GM18951 (cell line): ENCODE data around the gene CCR5.
"Not testable (repeated sequence)": the region's sequence is repeated elsewhere in the genome, so short reads cannot be mapped to it uniquely, and the experiment has no call there.

ENCODE experiments used
- POLR2A ChIP-seq: IDR thresholded peaks from 4 replicates; pipeline ENCODE4 v1.6.1; 2011; ENCODE audit warnings: mild to moderate bottlenecking; ENCODE audit not compliant: insufficient read length, insufficient read depth; ENCODE audit errors: extremely low read depth
- in situ Hi-C: fragments of 300-500 bp; cut with MboI; formaldehyde crosslinking; loops from one replicate; pipeline ENCODE4 v1.12.0; 2022; ENCODE audit warnings: low sequenced_read_pairs, mixed read lengths, inconsistent platforms; ENCODE audit not compliant: unreplicated experiment

Gene CCR5

DNA sequence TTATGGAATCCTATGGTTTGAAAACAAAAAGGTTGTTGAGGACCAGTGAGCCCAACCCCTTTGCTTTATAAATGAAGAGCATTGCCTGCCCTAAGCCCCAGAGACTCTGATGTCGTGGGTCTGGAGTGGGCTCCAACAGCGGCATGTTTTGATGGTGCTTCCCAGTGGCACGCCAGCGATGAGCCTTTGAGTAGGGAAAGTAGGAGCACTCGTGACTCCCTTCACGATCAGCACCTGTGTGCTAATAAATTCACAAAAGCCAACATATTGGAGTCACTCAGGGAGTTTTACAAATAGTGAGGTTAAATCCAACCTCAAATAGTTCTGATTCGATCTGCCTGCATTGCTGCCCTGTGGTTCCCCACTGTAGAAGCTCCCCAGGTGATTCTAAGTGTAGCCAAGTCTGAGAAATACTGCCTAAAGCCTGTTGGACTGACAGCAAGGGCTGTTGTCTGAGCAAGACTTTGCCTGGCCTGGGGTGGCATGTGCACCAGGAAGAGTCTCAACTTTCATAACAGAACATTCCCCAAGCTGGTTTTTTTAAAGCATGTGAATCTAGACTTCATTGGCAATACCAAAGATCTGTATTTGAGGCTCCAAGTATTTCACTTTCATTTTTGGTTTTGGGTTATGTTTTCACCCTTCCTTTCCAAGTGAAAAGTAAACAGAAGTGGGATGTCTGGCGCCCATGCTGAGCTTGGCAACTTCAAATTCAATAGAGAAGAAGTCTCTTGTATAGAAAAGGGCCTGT is 9.9 kb downstream of the CCR5 start:
- in situ Hi-C loops, result no loop called here

DNA sequence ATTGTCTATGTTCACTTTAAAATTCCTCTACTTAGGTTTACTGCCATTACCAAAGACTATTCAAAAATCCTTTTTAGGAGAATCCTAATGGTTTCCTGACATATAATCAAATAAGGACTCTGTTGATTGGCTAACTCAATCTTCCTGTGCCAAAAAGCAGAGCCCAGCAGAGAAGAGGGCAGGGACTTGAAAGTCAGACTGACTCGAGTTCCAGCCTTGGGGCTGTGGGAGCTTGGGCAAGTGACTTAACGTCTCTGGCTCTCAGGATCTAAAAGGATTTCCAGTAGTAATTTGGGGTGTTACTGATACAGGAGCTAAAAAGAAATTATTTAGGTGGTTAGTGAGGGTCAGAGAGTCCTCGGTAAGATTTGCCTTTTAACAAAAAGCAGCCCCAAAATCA is 10.9 kb downstream of the CCR5 start:
- in situ Hi-C loops, result no loop called here
- no peak for TF ChIP-seq POLR2A

More for the DNA sequence above, 9.9 kb downstream of the CCR5 start:
- TF ChIP-seq POLR2A, result no peak

DNA sequence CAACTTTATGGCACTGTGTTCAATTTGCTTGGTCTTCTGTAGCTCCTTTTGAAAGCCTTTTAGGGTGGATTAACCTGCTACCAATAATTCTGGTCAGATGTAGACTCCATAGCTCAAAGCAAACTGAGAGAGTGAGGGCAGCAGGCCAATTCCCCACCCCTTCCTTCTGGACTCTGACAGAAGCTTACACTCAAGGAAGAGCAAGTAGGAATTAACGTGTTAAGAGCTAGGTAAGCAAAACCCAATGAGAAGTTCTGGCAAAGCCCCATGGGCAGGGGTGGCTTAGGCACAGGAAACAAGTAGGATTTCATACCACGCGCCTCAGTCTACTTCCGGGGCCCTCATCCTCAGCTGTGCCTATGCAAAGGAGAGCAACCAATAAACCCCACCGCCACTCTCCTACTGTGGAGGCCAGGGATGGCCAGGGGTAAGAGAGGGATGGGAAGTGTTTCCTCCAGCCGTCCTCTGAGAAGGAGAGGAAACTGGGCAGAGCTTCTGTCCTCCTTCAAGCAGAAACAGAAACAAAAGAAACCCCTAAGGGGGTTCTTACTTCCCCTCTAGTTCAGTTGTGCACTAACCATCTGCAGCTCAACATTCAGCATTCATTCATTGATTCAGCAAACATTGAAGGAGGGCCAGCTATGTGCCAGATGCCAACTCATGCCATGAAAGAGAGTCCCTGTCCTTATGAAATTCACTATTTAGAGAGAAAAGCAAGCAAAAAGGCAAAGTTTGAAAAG is 12.6 kb downstream of the CCR5 start:
- in situ Hi-C loops, result no loop called here
- no peak for TF ChIP-seq POLR2A

DNA sequence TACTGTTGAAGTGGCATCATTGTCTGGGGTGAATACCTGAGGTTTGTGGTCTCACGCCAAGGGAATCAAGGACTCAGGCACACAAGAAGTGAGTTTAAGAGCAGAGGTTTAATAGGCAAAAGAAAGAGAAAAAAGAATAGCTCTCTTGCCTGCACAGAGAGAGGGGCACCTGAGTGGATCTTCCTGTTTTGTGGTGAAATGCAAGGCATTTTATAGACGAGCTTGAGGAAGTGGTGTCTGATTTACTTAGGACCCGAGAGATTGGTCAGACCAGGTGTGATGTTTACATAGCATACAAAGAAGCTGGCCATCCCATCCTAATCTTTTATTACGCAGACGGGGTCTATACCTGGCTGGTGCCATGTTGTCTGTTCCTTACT is 13.2 kb downstream of the CCR5 start:
- in situ Hi-C loops, result no loop called here
- no peak for TF ChIP-seq POLR2A

DNA sequence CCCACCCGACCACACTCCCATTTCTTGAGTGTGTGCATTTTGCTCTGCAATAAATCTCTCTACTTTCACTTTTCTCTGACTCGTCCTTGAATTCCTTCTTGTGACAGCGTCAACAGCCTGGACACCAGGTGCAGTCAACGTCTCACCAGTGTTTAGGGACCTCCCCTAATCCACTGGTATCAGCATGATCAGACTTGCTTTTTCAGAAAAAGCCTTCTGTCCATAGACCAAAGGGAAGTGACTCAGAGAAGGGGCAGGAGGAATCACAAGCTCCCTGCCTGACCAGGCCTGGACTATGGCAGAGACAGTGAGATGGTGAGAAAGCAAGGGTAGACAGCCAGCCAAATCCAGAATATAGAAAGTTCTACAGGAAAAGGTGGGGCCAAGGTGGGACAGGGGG is 15.5 kb downstream of the CCR5 start:
- no peak for TF ChIP-seq POLR2A
- in situ Hi-C loops, result no loop called here

DNA sequence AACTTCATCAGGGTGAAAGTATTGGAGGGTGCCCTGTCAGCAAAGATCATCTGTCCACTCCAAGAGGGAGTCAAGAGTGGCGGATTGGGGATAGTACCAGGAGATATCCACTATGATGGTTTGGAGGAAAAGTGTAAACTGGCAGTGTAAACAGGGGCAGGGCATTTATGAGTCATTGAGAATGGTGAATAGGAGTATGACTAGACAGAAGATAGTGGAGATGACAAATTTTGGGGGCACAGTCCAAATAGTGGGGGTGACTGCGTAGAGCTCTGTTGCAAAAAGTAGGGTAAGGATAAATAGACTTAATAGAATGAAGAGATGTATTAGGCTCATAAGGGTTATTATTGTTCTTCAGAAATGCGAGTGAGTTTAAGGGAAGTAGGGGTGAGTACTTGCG is 18.1 kb downstream of the CCR5 start:
- in situ Hi-C loops, result not testable (repeated sequence)

DNA sequence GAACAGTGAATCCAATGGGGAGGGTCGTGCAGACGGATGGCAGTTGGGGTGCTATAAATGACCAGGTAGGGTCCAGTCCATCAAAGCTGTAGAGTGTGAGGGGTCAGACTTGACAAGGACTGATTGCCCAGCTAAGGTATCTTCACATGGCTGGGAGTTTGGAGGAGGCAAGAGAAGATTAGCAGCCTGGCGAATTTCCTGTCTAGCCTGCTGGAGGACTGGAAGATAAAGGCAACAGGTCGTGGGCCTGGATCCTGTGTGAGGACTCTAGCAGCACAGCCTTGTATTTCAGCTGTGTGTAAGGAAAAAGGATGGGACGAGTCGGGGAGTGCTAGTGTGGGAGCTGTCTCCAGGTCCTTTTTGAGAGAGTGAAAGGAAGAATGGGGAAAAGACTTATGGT is 18.6 kb downstream of the CCR5 start:
- in situ Hi-C loops, result no loop called here
- TF ChIP-seq POLR2A, result no peak

DNA sequence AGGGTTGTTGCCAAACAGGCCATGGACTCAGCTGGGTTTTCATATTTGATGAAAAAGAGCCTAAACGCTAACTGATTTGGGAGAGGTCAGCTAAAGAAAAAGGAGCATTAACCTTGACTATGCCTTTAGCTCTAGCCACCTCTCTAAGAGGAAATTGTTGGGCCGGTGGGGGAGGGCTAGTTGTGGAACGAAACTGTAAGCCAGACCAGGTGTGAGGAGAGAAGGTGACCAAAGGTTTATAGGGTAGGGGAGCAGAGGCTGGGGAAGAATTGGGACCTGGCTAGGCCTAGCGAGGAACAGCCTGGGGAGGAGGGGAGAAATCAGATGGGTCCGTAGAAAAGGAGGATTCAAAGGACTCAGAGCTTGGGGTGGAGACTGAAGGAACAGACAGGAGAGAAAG is 20.8 kb downstream of the CCR5 start:
- in situ Hi-C loops, result not testable (repeated sequence)

DNA sequence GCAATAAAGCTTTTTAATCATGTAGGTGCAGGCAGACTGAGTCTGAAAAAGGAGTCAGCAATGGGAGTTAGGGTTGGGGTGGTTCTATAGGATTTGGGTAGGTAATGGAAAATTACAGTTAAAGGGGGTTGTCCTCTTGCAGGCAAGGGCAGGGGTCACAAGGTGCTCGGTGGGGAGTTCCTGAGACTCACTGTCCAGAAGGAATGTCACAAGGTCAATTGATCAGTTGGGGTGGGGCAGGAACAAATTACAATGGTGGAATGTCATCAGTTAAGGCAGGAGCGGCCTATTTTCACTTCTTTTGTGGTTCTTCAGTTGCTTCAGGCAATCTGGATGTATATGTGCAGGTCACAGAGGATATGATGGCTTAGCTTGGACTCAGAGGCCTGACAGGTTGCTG is 22.3 kb downstream of the CCR5 start:
- in situ Hi-C loops, result no loop called here
- no peak for TF ChIP-seq POLR2A

DNA sequence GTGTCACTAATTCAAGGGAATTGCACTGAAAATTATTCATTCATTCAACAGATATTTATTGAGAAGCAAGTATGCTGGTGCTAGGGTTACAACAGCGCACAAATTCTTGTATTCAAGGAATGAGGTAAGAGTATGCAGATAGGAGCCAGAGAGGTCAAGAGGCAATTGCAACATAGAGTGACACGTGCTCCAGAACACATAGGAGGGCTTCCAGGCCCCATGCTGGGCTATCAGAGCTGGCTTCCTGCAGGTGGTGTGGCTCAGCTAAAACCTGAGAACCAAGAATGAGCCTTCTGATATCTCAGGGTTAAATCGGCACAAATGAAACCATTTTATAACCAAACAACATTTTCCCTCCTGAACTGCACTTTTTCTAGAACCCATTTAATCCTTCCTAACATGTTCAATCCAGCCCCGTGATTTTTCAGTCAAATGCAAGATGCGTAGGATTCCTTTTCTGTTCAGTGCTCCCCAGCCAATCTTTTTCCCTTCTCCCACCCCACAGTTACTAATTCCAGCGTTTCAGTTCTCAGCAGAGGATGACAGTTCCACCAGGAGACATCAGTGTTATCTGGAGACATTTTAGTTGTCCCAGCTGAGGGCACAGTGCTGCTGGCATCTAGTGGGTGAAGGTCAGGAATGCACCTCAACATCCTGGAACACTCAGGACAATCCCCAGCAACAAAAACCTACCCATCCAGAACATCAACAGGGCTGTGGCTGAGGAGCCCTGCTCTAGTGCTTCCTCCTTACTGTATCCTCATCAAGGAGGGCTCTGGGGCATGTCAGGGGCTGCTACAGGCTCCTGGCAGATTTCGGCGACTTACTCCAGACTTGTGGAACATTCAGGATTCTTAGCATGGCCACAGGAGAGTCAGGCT is 23.0 kb downstream of the CCR5 start:
- in situ Hi-C loops, result no loop called here
- no peak for TF ChIP-seq POLR2A

DNA sequence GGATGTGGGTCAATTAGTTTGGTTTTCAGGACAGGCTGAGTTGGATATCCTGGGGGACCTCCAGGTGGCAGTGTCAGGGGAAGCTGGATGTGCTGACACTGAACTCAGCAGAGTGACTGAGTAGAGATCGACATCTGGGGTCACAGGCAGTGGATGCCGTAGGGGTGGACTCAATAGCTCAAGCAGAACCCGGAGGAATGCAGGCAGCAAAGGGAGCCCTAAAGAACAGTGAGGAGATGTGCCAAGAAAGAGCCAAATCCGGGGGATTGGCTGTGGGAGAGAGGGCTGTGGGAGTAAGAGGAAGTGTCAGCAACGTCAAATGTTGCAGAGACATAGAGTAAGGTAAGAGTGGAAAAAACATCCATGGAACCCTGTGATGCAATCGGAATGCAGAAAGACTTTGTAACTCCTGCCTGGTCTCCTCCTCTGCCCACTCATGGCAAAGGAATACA is 24.5 kb downstream of the CCR5 start:
- no peak for TF ChIP-seq POLR2A
- in situ Hi-C loops, result no loop called here

DNA sequence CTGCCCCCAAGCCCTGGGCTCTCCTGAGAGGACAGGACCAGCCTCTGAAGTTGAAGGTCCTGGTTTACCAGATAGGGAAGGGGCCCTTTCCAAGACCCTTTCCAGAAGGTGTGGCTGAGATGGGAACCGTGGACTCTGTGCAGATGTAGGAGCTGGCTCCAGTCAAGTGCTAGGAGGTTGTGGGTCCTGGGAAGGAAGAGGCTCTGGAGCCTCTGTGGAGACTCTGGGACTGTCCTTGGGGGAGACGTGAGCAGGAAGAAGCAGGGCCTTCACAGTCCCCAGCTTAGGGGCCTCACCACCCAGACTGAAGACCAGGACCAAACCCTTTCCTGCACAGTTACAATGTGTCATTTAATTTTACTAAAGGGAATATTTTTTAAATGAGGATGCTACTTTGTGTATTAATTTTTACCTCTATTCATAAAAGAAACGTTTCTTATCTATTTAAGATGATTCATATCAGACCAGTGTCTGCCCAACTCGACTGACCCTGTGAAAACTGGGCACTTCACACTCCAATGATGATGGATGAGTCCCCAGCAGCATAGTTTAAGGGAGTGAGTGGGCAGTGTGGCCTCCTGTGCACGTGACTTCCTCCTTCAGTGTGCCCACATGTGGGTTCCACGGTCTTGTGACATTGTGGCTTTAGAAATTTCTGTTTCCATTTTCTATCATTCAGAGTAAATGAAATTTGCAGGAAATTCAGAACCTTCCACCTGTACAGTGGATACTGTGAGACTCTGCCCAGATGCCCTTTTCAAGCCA is 25.2 kb downstream of the CCR5 start:
- in situ Hi-C loops, result no loop called here
- no peak for TF ChIP-seq POLR2A

DNA sequence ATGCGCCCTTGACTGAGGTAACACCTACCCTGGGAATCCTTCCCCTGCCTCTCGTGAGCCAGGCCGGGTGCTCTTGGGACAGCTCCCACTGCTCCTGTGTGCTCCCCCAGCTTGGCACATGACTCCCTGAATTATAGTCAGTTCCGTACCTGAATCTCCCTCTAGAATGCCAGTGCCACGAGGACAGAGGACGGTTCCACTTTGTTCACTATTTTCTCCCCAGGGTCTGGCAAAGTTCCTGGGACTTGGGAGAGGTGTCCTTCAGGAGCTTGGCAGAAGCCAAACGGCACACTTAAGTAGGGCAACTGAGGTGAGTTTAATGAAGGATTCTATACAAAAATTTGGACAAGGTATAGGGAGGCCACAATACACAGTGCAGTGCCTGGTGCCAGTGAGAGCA is 26.4 kb downstream of the CCR5 start:
- TF ChIP-seq POLR2A, result no peak
- in situ Hi-C loops, result no loop called here
